Subcutaneous adipose tissue (tissue), 4 donors: Measurements from ENCODE around the gene ZBTB7A. TPM values are rescaled to one million over a fixed set of nuclear protein-coding genes. Genes with fewer than 3 reads are reported as not detected.

ENCODE experiments used
- CTCF ChIP-seq: fragments of 450-650 bp; IDR thresholded peaks from one replicate; pipeline ENCODE4 v1.5.1; 2016; ENCODE audit warnings: low read depth, mild to moderate bottlenecking, control low read depth, antibody characterized with exemption, moderate library complexity
- total RNA-seq, 4 donors: library from RNA; depleted of rRNA; stranded (reverse); fragments of >200 nt; gene quantifications; one replicate each; pipeline ENCODE4 v1.1.0, GENCODE V29; 2016

The ZBTB7A gene
- total RNA-seq, 4 donors from 2014 or later: 14.2 to 63.9 (median 28.7) TPM

DNA sequence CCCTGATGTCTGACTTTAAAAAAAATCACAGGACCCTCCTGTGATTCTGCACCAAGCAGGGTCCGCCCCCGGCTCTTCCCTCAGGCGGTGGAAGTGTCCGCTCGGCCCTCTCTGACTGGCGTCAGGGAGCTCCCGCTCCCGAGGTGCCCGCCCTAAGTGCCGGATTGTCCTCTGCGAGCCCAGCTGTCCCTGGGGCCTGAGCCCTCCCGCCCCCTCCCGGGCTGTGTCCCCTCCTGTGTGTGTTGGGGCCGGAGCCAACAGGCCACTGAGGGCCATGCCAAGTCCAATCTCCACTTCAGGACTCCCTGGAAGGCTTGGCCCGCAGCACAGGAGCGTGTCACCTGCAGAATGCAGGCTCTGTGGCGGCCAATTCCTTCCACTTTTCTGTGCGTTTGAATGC is 31.8 kb upstream of the ZBTB7A start:
- TF ChIP-seq CTCF: no peak

- TF ChIP-seq CTCF: no peak
Measured at GRCh38 chr19:4097501-4097900, 30.8 kb upstream of the ZBTB7A start.

GRCh38 chr19:4096049-4096892 is 29.6 kb upstream of the ZBTB7A start:
- TF ChIP-seq CTCF: no peak

DNA sequence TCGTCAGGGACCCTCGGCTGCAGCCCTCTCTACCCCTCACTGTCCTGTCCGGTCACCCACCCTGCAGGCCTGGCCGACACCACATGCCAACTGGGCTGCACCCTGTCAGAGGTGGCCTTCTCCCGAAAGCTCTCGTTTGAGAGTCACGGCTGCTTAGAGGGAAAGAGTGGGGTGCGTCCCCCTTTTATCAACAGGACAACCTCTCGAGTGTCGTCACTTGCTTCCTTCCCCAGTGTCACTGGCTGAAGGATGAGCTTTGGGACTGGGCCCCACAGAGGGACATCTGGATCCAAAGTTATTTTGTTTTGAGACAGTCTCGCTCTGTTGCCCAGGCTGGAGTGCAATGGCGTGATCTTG is 28.8 kb upstream of the ZBTB7A start:
- no peak for TF ChIP-seq CTCF

DNA sequence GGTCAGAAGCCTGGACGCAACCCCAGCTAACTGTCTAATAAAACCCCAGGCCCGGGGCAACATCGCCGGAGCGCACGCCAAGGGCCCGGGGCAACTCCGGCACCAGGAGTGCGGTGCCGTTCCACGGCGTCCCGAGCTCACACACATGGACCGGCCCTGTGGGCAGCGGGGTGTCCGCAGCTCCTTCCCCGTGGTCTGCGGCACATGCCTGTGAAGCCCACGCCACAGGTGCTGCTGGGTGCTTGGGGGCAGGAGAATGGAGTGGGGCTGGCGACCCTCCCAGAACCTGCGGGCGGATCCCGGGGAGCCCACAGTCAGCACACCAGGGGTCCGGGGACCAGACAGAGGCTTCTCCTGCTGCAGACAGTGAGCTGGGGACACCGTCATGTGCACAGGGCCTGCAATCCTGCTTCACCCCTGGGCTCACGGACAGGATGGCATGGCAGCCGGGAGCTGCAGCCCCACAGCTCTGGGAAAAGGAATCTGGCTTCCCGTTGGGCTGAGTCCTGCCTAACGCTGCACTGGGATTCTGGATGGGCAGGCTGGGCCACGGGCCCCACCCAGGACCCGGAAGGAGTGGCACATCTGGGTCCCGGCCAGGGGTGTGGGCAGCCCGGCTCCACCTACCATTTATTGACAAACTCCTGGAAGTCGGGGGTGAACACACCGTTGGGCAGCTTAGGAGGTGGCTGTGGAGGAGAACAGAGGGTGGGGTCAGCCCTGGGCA is 28.2 kb upstream of the ZBTB7A start:
- TF ChIP-seq CTCF: no peak

DNA sequence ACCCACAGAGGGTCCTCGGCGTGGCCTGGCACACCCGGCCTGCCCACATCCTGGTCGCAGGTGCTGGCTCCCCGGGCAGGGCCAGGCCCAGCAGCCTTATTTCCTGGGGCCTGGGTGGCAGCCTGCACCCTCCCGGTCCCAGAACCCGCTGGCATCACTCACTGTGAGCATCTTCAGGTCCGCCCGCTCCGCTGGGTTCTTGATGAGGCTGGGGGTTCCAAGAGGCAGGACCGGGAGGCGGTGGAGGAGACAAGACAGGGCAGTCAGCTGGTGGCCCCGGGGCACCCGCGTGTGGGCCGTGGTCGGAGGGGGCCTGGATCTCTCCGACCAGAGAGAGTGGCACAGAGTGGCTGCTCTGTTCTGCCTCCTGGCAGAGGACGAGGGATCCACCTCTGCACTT is 27.6 kb upstream of the ZBTB7A start:
- no peak for TF ChIP-seq CTCF

GRCh38 chr19:4093643-4094175 is 27.0 kb upstream of the ZBTB7A start:
- no peak for TF ChIP-seq CTCF
